MM.1S (cell line): ENCODE results near the gene DCAF11.
A peak's percentile ranks its signal among the peaks of the same experiment; 100 is the strongest.

Experiments used
- DNase-seq: peaks from one replicate; pipeline ENCODE4 v3.0.0-alpha.2; 2015
- H2AFZ ChIP-seq: fragments of 300-600 bp; sonication (generic); 2 replicates; pipeline ENCODE4 v1.6.0; 2016; ENCODE audit warnings: antibody characterized with exemption, low read length
- H3F3A ChIP-seq: fragments of 300-600 bp; sonication (generic); 2 replicates; pipeline ENCODE4 v1.6.1; 2016; ENCODE audit warnings: mild to moderate bottlenecking, antibody characterized with exemption, low read length, moderate library complexity, mixed read lengths; ENCODE audit not compliant: insufficient read depth
- H3K27ac ChIP-seq: fragments of 300-600 bp; sonication (generic); 2 replicates; pipeline ENCODE4 v1.5.1; 2016; ENCODE audit warnings: mild to moderate bottlenecking, low read length
- H3K27me3 ChIP-seq: fragments of 300-600 bp; sonication (generic); replicated peaks from 2 replicates; pipeline ENCODE4 v1.6.0; 2016; ENCODE audit warnings: low read length; ENCODE audit not compliant: insufficient read depth
- H3K36me3 ChIP-seq: fragments of 300-600 bp; sonication (generic); replicated peaks from 2 replicates; pipeline ENCODE4 v1.6.1; 2016; ENCODE audit warnings: mild to moderate bottlenecking, low read length, mixed read lengths; ENCODE audit not compliant: insufficient read depth
- H3K4me1 ChIP-seq: fragments of 300-600 bp; sonication (generic); 2 replicates; pipeline ENCODE4 v1.6.1; 2016; ENCODE audit warnings: low read length, mixed read lengths
- H3K4me2 ChIP-seq: fragments of 300-600 bp; sonication (generic); 2 replicates; pipeline ENCODE4 v1.6.0; 2016; ENCODE audit warnings: low read depth, low read length
- H3K4me3 ChIP-seq: fragments of 300-600 bp; sonication (generic); 2 replicates; pipeline ENCODE4 v1.5.1; 2016; ENCODE audit warnings: low read length, mixed read lengths
- H3K79me2 ChIP-seq: fragments of 300-600 bp; sonication (generic); 2 replicates; pipeline ENCODE4 v1.6.1; 2016; ENCODE audit warnings: mixed run types, low read length, mixed read lengths
- H3K9ac ChIP-seq: fragments of 300-600 bp; sonication (generic); 2 replicates; pipeline ENCODE4 v1.6.1; 2016; ENCODE audit warnings: low read length, mixed read lengths
- H3K9me2 ChIP-seq: fragments of 300-600 bp; sonication (generic); replicated peaks from 2 replicates; pipeline ENCODE4 v1.6.1; 2016; ENCODE audit warnings: mild to moderate bottlenecking, low read length, mixed read lengths; ENCODE audit not compliant: insufficient read depth
- H3K9me3 ChIP-seq: fragments of 300-600 bp; sonication (generic); replicated peaks from 2 replicates; pipeline ENCODE4 v1.6.1; 2016; ENCODE audit warnings: mild to moderate bottlenecking, low read length, mixed read lengths; ENCODE audit not compliant: insufficient read depth
- H4K20me1 ChIP-seq: fragments of 300-600 bp; sonication (generic); 2 replicates; pipeline ENCODE4 v1.6.1; 2016; ENCODE audit warnings: mild to moderate bottlenecking, low read length, moderate library complexity, mixed read lengths; ENCODE audit not compliant: insufficient read depth
- EZH2 ChIP-seq: fragments of 300-600 bp; sonication (generic); optimal IDR thresholded peaks from 2 replicates; pipeline ENCODE3; 2017; ENCODE audit warnings: low read depth, mild to moderate bottlenecking, antibody characterized with exemption, low read length, mixed read lengths
- EZH2phosphoT487 ChIP-seq: fragments of 300-600 bp; sonication (generic); IDR thresholded peaks from 2 replicates; pipeline ENCODE4 v1.6.1; 2018; ENCODE audit warnings: antibody characterized with exemption, low read length
- TF ChIP-seq, protein P1 (sequence below): fragments of 300-600 bp; sonication (generic); IDR thresholded peaks from 2 replicates; pipeline ENCODE4 v1.5.1; 2016; ENCODE audit warnings: antibody characterized with exemption, low read length, mixed read lengths

Gene DCAF11

DNA sequence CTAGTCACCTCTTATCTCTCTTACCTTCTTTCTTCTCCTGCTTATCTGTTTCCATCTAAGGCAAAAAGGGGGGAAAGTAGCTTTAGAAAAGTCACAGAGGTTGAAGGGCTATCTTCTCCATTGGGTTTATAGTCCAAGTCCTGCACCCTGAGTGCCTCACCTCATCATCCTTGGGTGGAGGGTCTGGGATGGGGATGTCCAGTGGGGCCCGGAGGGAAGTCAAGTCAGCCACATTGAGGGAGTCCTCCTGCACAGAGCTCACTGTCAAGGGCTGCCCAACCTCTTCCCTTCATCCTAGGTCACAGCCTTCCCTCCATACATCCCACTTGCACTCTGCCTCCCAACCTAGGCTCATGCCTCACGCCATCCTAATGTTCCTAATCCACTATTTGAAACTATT lies 30.6 kb downstream of the DCAF11 start:
- Histone ChIP-seq H3K4me3 (peak overlapping the region; percentile 87), H3K27ac (no peak overlapping the region), H3K4me1 (peaks cover 11% of the 10 kb centered on the region), H4K20me1 (no peaks in the 10 kb centered on the region), H2AFZ (no peak overlapping the region), H3F3A (peaks cover 10% of the 10 kb centered on the region), H3K27me3 (no peaks in the 10 kb centered on the region), H3K4me2 (peak overlapping the region; percentile 81), H3K36me3 (no peaks in the 10 kb centered on the region), H3K9ac (peak overlapping the region; percentile 84; the same call in 1 of the 2 replicates), H3K9me3 (no peaks in the 10 kb centered on the region), H3K79me2 (peaks cover 52% of the 10 kb centered on the region), H3K9me2 (no peaks in the 10 kb centered on the region)
- no peak for DNase-seq
- TF ChIP-seq, protein P1, sequence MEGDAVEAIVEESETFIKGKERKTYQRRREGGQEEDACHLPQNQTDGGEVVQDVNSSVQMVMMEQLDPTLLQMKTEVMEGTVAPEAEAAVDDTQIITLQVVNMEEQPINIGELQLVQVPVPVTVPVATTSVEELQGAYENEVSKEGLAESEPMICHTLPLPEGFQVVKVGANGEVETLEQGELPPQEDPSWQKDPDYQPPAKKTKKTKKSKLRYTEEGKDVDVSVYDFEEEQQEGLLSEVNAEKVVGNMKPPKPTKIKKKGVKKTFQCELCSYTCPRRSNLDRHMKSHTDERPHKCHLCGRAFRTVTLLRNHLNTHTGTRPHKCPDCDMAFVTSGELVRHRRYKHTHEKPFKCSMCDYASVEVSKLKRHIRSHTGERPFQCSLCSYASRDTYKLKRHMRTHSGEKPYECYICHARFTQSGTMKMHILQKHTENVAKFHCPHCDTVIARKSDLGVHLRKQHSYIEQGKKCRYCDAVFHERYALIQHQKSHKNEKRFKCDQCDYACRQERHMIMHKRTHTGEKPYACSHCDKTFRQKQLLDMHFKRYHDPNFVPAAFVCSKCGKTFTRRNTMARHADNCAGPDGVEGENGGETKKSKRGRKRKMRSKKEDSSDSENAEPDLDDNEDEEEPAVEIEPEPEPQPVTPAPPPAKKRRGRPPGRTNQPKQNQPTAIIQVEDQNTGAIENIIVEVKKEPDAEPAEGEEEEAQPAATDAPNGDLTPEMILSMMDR = no peak
- TF ChIP-seq EZH2 (no peak), EZH2phosphoT487 (no peak)

DNA sequence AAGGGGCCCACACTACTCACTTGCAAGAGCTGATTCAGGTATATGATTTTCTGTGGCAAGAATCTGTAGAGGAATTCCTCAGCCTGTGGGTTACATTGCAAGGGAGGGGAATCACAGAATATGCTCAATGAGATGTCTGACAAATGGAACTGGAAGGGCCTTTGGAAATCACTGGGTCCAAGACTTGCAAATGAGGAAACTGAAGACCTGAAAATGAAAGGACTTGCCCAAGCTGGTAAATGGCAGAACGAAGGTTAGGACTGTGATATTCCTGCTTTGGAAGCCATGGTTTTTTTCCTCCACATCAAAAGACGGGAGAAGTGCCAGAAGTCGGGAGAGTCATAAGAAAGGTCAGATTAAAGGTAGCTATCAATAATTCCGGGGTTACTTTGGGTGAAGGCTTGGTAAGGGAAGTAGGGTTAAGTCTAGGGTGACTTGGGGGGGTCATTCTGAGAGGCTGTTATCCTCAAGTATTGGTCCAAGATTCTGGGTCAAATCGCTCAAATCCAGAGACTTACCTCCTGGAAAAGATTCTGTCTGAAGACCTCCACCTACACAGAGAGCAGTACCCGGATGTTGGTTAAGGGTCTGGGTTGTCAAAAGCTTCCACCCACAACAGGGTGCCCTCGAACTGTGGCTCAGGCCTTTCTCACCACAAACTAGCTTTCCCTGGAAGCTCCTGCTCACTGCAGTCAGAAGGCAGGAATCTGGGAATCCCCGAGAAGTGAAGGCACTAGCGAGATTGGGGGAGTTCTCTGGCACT lies 31.3 kb downstream of the DCAF11 start:
- no peaks in the 10 kb centered on the region for H3K27me3 ChIP-seq
- H3K4me3 ChIP-seq = peak overlapping the region; percentile 87
- H4K20me1 ChIP-seq = no peaks in the 10 kb centered on the region
- H3F3A ChIP-seq = peaks cover 10% of the 10 kb centered on the region
- TF ChIP-seq, protein P1 = no peak
- TF ChIP-seq EZH2 (no peak), EZH2phosphoT487 (no peak)
- peaks cover 47% of the 10 kb centered on the region for H3K79me2 ChIP-seq
- H3K27ac ChIP-seq = peak overlapping the region; percentile 63; the same call in 1 of the 2 replicates
- H2AFZ ChIP-seq = no peak overlapping the region
- DNase-seq = no peak
- H3K9me3 ChIP-seq = no peaks in the 10 kb centered on the region
- no peaks in the 10 kb centered on the region for H3K36me3 ChIP-seq
- no peaks in the 10 kb centered on the region for H3K9me2 ChIP-seq
- peak overlapping the region; percentile 81 for H3K4me2 ChIP-seq
- peaks cover 11% of the 10 kb centered on the region for H3K4me1 ChIP-seq
- H3K9ac ChIP-seq = peak overlapping the region; percentile 84

DNA sequence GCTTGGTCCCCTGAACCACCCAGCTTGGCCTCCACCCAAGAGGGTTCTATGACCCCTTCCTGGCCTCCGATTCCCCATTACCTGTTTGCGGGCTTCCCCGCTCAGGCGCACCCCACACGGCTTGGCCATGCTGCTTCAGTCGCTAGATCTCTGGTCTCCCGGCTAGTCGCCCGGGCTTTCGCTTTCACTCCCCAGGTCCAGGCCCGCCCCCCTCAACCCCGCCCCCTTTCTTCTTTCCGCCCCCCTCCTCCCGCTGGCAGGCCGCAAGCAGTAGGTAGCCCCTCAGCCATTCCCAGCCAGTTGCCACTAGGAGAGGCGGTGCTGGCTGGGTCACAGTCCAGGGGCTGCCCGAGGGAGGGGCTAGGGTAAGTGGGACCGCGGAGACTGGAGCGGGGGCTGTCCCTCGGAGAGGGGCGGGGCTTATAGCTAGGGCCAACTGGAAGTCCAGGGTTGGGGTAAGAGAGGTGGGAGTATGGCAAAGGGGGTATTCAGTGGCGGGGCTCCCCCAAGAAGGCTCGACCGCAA lies 31.9 kb downstream of the DCAF11 start, which contains the start of gene PSME2:
PSME2 (minus strand) TSS at position 158 of the 525 bp plus-strand sequence; CDS start at position 129, 29 bp downstream.
- H3K4me3 ChIP-seq = peak within 1 kb of the TSS; percentile 87
- H2AFZ ChIP-seq = peak within 1 kb of the TSS; percentile 65
- no peaks in the 10 kb centered on the region for H4K20me1 ChIP-seq
- no peaks in the 10 kb centered on the region for H3K27me3 ChIP-seq
- H3K36me3 ChIP-seq = no peaks in the 10 kb centered on the region
- H3K79me2 ChIP-seq = peaks cover 47% of the 10 kb centered on the region
- peak within 1 kb of the TSS; percentile 76; the same call in 1 of the 2 replicates for H3K27ac ChIP-seq
- DNase-seq = peak; percentile 74
- H3F3A ChIP-seq = peaks cover 10% of the 10 kb centered on the region
- peak within 1 kb of the TSS; percentile 84 for H3K9ac ChIP-seq
- TF ChIP-seq, protein P1 = no peak
- no peak for TF ChIP-seq EZH2
- no peak for TF ChIP-seq EZH2phosphoT487
- H3K4me1 ChIP-seq = peaks cover 11% of the 10 kb centered on the region
- H3K4me2 ChIP-seq = peak within 1 kb of the TSS; percentile 81
- no peaks in the 10 kb centered on the region for H3K9me3 ChIP-seq
- no peaks in the 10 kb centered on the region for H3K9me2 ChIP-seq
